Skeletal muscle satellite cell (primary cell): ENCODE data around the gene NAB2. TPM values are rescaled to one million over a fixed set of nuclear protein-coding genes. Genes with fewer than 3 reads are reported as not detected.

Source experiments
- H3K27me3 ChIP-seq: 2 replicates; pipeline ENCODE4 v1.7.0; 2013; ENCODE audit warnings: low read length; ENCODE audit not compliant: control insufficient read depth, insufficient read depth
- H3K36me3 ChIP-seq: 2 replicates; pipeline ENCODE4 v1.7.0; 2013; ENCODE audit warnings: mild to moderate bottlenecking, control low read depth, low read length; ENCODE audit not compliant: insufficient read depth
- H3K4me1 ChIP-seq: 2 replicates; pipeline ENCODE4 v1.7.0; 2013; ENCODE audit warnings: low read length; ENCODE audit not compliant: control insufficient read depth, insufficient read depth
- H3K4me2 ChIP-seq: 2 replicates; pipeline ENCODE4 v1.7.0; 2013; ENCODE audit warnings: mild to moderate bottlenecking, low read length
- H3K4me3 ChIP-seq: 2 replicates; pipeline ENCODE4 v1.7.0; 2013; ENCODE audit warnings: low read length
- H3K9ac ChIP-seq: 2 replicates; pipeline ENCODE4 v1.7.0; 2013; ENCODE audit warnings: mild to moderate bottlenecking, low read depth, low read length, moderate library complexity
- H3K9me3 ChIP-seq: replicated peaks from 2 replicates; pipeline ENCODE4 v1.7.0; 2013; ENCODE audit warnings: mild to moderate bottlenecking, control low read depth, low read length
- total RNA-seq: library from RNA; depleted of rRNA; stranded (reverse); fragments of >200 nt; gene quantifications from 2 replicates; pipeline ENCODE4 v1.2.3, GENCODE V29; 2012; rRNA removed

Gene NAB2, protein sequence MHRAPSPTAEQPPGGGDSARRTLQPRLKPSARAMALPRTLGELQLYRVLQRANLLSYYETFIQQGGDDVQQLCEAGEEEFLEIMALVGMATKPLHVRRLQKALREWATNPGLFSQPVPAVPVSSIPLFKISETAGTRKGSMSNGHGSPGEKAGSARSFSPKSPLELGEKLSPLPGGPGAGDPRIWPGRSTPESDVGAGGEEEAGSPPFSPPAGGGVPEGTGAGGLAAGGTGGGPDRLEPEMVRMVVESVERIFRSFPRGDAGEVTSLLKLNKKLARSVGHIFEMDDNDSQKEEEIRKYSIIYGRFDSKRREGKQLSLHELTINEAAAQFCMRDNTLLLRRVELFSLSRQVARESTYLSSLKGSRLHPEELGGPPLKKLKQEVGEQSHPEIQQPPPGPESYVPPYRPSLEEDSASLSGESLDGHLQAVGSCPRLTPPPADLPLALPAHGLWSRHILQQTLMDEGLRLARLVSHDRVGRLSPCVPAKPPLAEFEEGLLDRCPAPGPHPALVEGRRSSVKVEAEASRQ
- 41.9 and 50.2 TPM in 2 replicates for total RNA-seq

DNA sequence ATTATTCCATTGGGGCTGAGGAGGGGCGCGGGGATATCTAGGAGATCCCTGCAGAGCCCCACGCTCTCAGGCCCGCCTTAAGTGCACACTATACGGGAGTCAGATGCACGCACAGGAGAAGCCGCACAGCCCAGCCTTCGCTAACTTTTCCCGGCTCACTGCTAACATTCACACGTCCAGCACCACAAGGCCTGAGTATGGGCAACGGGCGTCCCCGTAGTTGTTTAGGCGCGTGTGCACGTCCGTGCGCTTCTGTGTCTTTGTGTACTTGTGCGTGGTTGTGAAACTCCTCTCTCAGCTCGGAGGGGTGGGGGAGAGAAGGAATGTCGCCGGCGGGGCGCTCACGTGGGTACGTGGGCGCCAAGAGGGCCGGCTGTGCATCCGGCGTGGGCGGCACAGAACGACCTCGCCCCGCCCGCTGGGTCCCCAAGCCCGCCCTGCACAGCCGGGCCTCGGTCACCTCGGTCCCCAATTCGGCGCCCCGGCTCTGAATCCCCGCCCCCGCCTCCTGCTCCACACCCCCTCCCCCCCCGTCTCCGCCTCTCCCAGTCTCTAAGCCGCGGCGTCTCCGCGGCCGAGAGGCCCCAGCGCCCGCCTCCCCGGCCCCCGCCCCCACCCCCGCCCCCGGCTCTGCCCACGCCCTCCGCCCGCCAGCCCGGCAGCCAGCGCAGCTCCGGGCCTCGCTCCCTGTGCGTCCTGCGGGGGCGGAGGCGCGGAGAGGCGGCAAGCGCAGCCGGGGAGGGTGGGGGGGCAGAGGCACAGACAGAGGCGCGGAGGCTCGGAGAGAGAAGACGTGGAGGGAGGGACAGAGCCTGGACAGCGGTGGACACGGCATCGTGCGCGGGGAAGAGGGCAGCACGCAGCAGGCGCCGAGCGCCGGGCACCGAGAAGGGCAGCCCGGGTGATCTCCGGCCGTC lies at the start of gene NAB2:
TSS of gene NAB2 (plus strand) at position 761 of the 917 bp plus-strand sequence. CDS start 158 bp downstream, outside the sequence.
- Histone ChIP-seq H3K4me1 (peaks cover 50% of the 10 kb centered on the region), H3K36me3 (peaks cover 35% of the 10 kb centered on the region), H3K9ac (peak within 1 kb of the TSS; percentile 95), H3K4me3 (peak within 1 kb of the TSS; percentile 98), H3K4me2 (peak within 1 kb of the TSS; percentile 100), H3K27me3 (no peaks in the 10 kb centered on the region), H3K9me3 (no peaks in the 10 kb centered on the region)

DNA sequence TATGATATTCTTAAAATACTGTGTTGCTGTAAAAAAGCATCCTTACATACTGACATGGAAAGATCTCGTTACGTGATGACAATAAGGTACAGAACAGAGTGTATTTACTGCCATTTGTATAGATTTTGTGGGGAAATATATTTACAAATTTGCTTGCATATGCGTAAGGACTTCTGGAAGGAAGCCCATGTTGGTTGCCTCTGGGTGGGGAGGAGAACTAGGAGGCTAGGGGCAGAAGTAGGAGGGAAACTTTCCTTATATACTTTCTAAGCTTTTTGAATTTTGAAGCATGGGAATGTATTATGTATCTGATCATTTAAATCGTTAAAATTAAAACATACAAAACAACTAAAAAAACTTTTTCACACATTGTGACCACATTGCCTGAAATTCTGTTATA lies 48.7 kb upstream of the NAB2 start:
- no peaks in the 10 kb centered on the region for H3K36me3 ChIP-seq
- no peak overlapping the region for H3K9ac ChIP-seq
- no peak overlapping the region for H3K4me3 ChIP-seq
- no peaks in the 10 kb centered on the region for H3K4me1 ChIP-seq
- H3K9me3 ChIP-seq: no peaks in the 10 kb centered on the region
- H3K27me3 ChIP-seq: peaks cover 82% of the 10 kb centered on the region
- no peak overlapping the region for H3K4me2 ChIP-seq

DNA sequence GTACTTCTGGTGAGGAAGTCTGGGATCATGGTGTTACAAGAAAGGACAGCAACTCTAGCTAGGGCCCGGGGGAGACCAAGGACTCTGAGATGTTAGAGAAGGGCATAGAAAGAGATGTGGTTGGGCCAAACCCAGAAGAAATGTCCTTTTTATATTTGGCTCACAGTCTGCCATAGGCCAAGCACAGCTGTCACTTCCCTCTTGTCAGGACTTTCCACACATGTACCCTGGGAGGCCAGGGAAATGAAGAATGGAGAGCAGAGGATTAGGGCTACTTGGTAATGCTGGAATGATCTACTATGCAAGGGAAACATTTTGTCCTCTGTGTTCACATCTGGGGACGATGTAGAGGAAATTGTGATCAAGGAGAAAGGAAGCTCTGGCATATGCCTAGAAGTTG lies 48.2 kb upstream of the NAB2 start:
- Histone ChIP-seq H3K27me3 (peaks cover 85% of the 10 kb centered on the region), H3K4me1 (no peaks in the 10 kb centered on the region), H3K4me2 (no peak overlapping the region), H3K9me3 (no peaks in the 10 kb centered on the region), H3K36me3 (no peaks in the 10 kb centered on the region), H3K9ac (no peak overlapping the region), H3K4me3 (no peak overlapping the region)

DNA sequence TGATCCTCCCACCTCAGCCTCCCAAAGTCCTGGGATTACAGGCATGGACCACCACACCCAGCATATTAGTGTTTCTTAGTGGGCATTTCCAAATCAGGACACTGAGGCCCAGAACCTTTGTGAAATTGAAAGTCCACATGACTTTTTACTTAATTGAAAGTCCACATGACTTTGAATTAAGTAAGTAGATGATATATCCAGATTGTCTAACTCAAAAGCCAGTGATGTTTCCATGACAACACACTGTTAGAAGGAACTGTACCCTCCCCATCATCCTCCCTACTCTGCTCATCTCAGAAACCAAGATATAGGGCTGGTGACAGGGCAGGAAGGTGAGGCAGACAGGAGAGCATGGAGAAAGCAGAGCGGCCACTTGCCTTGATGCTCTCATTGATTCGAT lies 46.2 kb upstream of the NAB2 start:
- H3K4me3 ChIP-seq: no peak overlapping the region
- no peak overlapping the region for H3K4me2 ChIP-seq
- no peaks in the 10 kb centered on the region for H3K9me3 ChIP-seq
- H3K27me3 ChIP-seq: peaks cover 84% of the 10 kb centered on the region
- no peaks in the 10 kb centered on the region for H3K4me1 ChIP-seq
- no peaks in the 10 kb centered on the region for H3K36me3 ChIP-seq
- no peak overlapping the region for H3K9ac ChIP-seq

DNA sequence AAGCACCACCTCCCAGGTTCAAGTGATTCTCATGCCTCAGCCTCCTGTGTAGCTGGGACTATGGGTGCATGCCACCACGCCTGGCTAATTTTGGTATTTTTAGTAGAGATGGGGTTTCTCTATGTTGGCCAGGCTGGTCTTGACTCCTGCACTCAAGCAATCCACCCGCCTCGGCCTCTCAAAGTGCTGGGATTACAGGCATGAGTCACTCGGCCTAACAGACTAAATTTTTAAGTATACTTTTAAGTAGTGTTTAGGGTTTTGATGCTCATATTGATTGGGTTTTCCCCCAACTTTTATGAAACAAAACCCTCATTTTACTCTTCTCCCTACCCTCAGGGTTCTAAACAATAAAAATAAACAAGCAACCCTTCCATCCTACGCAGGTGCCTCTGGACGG lies 44.4 kb upstream of the NAB2 start:
- H3K9me3 ChIP-seq: no peaks in the 10 kb centered on the region
- no peak overlapping the region for H3K4me3 ChIP-seq
- no peak overlapping the region for H3K4me2 ChIP-seq
- H3K36me3 ChIP-seq: no peaks in the 10 kb centered on the region
- H3K4me1 ChIP-seq: no peaks in the 10 kb centered on the region
- no peak overlapping the region for H3K9ac ChIP-seq
- H3K27me3 ChIP-seq: peaks cover 70% of the 10 kb centered on the region

DNA sequence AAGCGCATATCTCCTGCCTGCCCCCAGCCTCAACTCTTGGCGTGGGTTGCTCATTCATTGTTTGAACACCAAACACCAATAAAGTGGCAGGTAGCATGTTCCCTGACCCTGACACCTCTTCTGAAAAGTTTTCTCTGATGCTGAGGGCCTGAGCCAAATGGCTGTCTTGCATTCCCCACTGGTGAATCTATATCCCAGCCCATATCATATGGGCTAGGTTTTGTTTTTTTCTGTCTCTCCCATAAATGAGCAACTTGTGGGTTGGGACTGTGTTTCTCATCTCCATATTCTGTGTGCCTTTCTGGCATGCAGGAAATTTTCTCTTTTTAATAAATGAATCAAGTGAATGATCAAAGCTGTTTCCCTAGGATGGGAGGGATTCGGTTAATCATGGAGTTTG lies 44.0 kb upstream of the NAB2 start:
- H3K4me2 ChIP-seq: no peak overlapping the region
- H3K9ac ChIP-seq: no peak overlapping the region

DNA sequence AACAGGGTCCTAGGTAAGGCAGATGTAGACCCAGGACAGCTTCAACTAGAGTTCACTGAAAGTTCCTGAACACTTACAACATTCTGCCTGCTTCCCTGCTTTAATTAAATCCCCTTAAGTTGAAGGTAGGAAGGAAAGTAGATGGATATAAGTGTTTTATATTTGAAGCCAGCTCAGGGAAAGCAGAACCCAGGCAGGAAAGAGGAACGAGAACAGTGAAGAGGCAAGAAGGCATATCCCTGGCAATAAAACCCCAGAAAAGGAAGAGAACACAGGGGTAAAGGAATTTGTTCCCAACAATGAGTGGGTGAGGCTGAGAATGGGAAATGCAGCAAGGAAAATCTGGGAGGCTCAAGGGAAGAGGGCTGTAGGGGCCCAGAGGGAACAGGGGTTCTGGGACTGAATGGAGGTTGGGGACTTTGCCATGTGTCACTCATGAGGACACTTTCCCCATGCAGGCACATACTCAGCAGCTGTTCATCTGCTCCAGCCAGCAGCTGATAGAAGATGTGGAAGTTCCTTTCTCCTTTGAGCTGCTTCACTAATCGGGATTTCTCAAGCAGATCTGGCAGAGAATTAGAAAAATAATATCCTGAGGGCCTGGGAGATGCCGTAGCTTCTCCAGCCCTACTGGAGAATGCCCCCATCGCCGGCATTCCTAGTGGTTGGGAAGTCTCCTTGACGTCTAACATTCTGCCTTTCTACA lies 42.7 kb upstream of the NAB2 start:
- no peaks in the 10 kb centered on the region for H3K36me3 ChIP-seq
- no peak overlapping the region for H3K4me2 ChIP-seq
- H3K4me1 ChIP-seq: no peaks in the 10 kb centered on the region
- H3K9me3 ChIP-seq: no peaks in the 10 kb centered on the region
- no peak overlapping the region for H3K4me3 ChIP-seq
- no peak overlapping the region for H3K9ac ChIP-seq
- H3K27me3 ChIP-seq: peaks cover 53% of the 10 kb centered on the region

More for the DNA sequence above, 44.0 kb upstream of the NAB2 start:
- no peaks in the 10 kb centered on the region for H3K36me3 ChIP-seq
- H3K27me3 ChIP-seq: peaks cover 66% of the 10 kb centered on the region
- H3K9me3 ChIP-seq: no peaks in the 10 kb centered on the region
- H3K4me3 ChIP-seq: no peak overlapping the region
- H3K4me1 ChIP-seq: no peaks in the 10 kb centered on the region

DNA sequence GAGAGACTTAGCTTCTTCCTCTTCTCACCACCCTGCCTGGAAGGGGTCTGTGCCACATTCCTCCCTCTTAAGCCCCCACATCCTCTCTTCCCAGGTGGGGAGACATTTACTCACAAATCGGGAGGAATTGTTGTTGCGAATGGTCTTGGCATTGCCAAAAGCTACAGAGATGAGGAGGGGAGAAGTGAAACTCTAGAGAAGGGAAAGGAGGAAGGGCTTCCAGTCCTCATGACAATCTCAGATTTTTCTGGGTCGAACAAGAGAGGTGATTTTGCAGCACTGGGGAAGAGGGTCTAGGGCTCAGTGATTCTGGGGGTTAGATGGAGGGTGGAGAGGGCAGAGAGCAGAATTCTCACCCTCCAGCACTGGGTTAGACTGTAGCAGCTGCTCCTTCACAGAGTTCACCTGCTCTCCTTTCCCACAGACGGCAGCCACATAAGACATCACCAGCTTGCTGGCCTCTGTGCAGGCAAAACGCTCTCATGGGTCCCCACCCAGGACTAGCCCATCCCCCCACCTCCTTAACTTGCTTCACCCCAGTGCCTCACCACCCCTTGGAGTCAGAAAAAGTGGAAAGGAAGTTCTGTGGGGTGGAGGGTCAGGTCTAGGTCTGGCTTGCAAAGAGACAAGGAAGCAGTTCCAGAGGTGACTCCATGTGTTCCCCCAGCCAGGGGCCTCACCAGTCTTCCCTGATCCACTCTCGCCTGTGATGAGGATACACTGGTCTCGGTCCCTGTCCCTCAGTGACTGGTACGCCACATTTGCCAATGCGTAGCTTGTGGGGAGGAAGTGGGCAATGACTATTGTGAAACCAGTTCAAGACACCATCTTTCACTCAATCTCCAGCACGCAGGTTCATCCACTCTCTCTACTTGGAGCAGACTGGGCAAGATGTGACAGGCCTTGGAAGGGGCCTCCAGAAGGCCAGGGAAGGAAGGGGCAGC lies 41.7 kb upstream of the NAB2 start:
- no peak overlapping the region for H3K9ac ChIP-seq
- H3K36me3 ChIP-seq: no peaks in the 10 kb centered on the region
- no peaks in the 10 kb centered on the region for H3K9me3 ChIP-seq
- no peak overlapping the region for H3K4me3 ChIP-seq
- H3K4me1 ChIP-seq: no peaks in the 10 kb centered on the region
- H3K27me3 ChIP-seq: peaks cover 47% of the 10 kb centered on the region
- H3K4me2 ChIP-seq: no peak overlapping the region

DNA sequence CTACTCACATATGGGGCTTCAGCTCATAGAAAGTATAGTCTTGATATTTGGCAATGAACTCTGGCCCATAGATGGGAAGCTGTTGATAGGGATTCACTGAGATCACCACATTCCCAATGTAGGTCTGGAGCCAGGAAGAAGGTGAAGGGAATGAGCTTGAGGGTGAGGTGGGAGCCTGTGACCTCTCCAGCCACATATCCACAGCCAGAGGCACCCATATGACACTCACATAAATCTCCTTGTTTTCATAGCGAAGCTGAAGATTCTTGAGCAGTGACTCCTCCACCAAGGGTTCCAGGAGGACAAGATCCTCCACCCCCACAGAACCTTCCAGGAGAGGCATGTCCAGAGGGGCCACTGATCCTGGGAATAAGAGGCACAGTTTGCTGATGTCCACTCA lies 40.9 kb upstream of the NAB2 start:
- Histone ChIP-seq H3K9ac (no peak overlapping the region), H3K9me3 (no peaks in the 10 kb centered on the region), H3K27me3 (peaks cover 40% of the 10 kb centered on the region), H3K36me3 (no peaks in the 10 kb centered on the region), H3K4me1 (no peaks in the 10 kb centered on the region), H3K4me3 (no peak overlapping the region), H3K4me2 (no peak overlapping the region)

DNA sequence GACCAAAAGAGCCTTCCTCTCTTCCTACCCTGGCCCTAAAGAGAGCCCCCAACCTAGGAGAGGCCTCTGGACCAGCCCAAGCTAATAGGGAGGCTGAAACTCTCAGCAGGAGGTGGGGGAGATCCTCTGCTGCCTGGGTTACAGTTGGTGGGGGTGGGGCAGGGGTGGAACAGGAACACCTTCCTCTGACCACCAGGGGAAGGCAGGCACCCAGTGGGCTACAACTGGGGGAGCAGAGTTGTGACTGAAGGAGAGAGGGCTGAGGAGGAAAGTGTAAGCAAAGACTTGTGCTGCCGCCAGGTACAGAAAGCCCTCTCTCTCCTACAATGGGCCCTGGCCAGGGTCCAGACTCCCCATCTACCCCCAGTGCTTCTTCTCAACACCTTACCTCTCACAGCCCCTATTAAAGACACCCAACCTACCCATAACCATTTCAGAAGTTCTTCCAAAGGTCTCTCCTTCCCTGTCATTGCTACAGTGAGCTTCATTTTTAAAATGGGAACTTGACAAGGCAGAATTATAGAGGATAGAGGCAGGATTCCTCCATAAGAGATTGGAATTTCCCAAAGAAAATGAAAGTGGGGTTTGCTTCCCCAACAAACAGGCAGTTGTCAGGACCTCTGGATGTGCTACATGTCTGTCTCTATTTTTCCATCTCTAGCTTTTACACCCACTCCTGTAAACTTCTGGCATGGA lies 40.3 kb upstream of the NAB2 start:
- Histone ChIP-seq H3K9me3 (no peaks in the 10 kb centered on the region), H3K27me3 (peaks cover 35% of the 10 kb centered on the region), H3K4me3 (no peak overlapping the region), H3K9ac (no peak overlapping the region), H3K36me3 (no peaks in the 10 kb centered on the region), H3K4me2 (no peak overlapping the region), H3K4me1 (no peaks in the 10 kb centered on the region)
